ENCODE results near the gene OLIG1.

- TF ChIP-seq CTCF (IDR thresholded peaks at IDR 0.05 in 4 of 5, conservative IDR thresholded peaks at IDR 0.05 in 1 of 5) (no peak), POLR2A (IDR thresholded peaks at IDR 0.05) (no peak)
Measured at GRCh38 chr21:33035147-33035546, 34.8 kb upstream of the OLIG1 start.

Data from gastrocnemius medialis (tissue), 4 donors.